ENCODE data around the gene PIRT. TPM values are rescaled to one million over a fixed set of nuclear protein-coding genes. Genes with fewer than 3 reads are reported as not detected.

Gene PIRT
- total RNA-seq, 2 experiments from 2014 or later: not detected

DNA sequence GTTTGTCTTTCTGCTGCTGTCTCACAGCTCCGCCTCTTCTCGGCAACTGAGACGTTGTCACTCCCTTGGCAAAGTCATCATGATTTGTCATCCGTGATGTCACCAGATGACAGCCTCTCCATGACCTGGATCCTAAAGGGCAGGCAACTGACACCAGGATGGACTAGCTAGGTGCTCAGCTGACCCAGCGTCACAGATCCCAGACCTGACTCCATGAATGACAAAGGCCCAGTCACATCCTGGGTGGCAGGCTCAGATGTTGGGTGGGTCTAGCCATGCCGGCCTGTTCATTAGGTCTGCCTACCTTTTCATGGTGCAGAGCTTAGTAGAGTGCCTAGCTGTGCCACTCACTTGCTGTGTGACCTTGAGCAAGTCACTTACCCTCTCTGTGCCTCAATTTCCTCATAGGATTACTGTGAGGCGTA, 30.2 kb downstream of the PIRT start:
- Mint-ChIP-seq H3K36me3 (ENCODE audit: low read depth) (no peaks in the 10 kb centered on the region), H3K27me3 (no peaks in the 10 kb centered on the region), H3K27ac (no peak overlapping the region), H3K4me3 (no peak overlapping the region), H3K4me1 (no peaks in the 10 kb centered on the region), H3K9me3 (no peaks in the 10 kb centered on the region)
- DNase-seq: no peak
- CTCF ChIA-PET: no interaction called here
- POLR2A ChIA-PET: no interaction called here

DNA sequence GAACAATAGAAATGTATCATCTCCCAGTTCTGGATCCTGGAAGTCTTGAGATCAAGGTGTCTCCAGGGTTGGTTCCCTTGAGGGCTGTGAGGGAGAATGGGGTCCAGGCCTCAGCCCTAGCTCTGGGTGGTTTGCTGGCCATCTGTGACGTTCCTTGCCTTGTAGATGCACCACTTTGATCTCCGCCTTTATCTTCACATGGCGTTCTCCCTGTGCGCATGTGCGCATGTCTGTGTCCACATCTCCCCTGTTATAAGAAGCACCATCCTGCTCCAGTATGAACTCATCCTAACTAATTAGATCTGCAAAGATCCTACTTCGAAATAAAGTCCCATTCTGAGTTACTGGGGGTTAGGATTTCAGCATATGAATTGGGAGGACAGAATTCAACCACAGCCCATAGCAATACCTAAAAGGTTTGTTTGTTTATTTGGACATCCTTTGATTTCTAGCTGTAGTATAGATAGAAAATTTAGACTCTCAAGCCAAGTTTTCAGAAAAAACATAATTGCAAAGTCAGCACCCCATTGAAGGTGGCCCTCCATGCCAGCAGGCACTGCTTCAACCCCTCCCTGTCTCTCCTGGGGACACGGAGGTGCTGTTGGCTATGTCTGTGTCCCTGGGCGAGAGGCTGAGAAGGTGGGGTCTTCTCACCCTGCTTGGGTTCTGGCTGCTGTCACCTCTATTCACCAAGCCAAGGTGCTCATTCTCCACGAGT, 31.2 kb downstream of the PIRT start:
- no peak for DNase-seq
- no peaks in the 10 kb centered on the region for H3K4me1 Mint-ChIP-seq
- no peaks in the 10 kb centered on the region for H3K9me3 Mint-ChIP-seq
- H3K4me3 Mint-ChIP-seq: no peak overlapping the region
- H3K36me3 Mint-ChIP-seq (ENCODE audit: low read depth): no peaks in the 10 kb centered on the region
- no peaks in the 10 kb centered on the region for H3K27me3 Mint-ChIP-seq
- POLR2A ChIA-PET: no interaction called here
- no peak overlapping the region for H3K27ac Mint-ChIP-seq
- CTCF ChIA-PET: no interaction called here

DNA sequence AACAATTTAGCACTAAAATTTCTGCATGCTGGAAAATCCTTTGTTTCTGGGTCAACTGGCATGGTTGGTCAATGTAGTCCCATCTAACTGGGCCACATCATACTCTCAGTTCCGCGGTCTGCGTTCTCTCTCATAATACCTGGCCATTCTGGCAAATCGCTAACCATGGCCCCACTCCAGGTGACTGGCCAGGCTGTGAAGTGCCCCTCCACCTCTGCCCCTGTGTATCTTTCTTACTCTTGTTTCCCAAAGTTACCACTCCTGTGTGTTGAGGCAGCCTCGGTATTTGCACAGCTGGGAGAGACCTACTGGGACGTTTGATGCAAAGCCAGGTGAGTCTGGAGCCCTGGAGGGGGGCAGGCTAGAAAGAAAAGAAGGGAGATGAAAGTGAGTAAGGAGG, 32.0 kb downstream of the PIRT start:
- CTCF ChIA-PET: no interaction called here
- H3K9me3 Mint-ChIP-seq: no peaks in the 10 kb centered on the region
- H3K36me3 Mint-ChIP-seq (ENCODE audit: low read depth): no peaks in the 10 kb centered on the region
- no peaks in the 10 kb centered on the region for H3K4me1 Mint-ChIP-seq
- no peak for DNase-seq
- no peaks in the 10 kb centered on the region for H3K27me3 Mint-ChIP-seq
- no peak overlapping the region for H3K4me3 Mint-ChIP-seq
- POLR2A ChIA-PET: no interaction called here
- no peak overlapping the region for H3K27ac Mint-ChIP-seq

DNA sequence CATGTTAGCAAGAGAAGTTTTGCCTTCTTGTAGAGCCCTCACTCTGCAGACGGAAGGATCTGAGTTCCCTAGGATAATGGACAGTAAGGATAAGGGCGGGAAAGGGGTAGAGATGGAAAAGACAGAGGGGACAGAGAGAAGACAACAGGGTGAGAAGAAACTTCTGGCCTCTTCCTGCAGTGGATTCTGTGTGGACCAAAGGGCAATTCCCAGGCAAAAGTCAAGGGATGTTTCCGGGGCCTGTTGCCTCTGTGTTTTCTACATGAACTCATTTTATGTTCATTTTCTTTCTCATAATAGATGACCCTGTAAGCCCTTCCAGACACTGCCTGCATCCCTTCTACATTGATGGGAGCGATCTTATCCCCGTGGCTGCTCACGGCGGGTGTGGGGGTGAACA, 33.3 kb downstream of the PIRT start:
- POLR2A ChIA-PET: no interaction called here
- CTCF ChIA-PET: no interaction called here
- Mint-ChIP-seq H3K36me3 (ENCODE audit: low read depth) (no peaks in the 10 kb centered on the region), H3K9me3 (no peaks in the 10 kb centered on the region), H3K27me3 (no peaks in the 10 kb centered on the region), H3K27ac (no peak overlapping the region), H3K4me3 (no peak overlapping the region), H3K4me1 (no peaks in the 10 kb centered on the region)
- DNase-seq: no peak

DNA sequence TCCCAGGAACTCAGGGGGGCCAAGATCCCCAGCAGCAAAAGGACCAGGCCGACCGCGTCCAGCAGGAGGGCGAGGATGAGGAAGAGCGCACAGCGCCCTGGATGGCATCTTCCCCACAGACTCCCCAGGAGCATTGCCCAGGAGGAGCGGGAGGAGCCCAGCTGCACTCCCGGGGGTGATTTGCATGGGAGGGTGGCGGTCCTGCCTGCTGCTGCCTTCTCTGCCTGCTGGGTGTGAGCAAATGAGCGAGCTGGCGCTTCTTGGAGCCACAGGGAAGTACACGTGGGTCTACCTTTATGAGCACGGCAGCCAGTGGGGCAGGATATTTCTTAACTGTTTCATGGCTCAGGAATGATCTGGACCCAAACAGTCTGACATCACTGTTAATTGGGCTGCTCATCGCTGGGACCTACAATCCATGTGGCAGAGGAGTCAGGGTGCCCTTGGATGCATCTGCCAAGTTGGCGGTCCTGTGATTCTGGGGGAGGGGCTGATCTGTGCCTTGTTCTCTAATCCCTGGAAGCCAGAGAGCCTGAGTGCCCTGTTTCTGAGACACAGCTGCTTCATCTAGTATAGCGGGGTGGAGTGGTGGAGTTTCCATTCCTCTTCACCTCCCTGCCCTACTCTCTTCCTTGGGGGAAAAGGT, 33.9 kb downstream of the PIRT start, which contains the start of gene TMEM238L:
TMEM238L (minus strand) TSS at position 270 of the 646 bp plus-strand sequence; CDS start at position 134, 136 bp downstream.
- no peak for DNase-seq
- Mint-ChIP-seq H3K36me3 (ENCODE audit: low read depth) (no peaks in the 10 kb centered on the region), H3K4me1 (no peaks in the 10 kb centered on the region), H3K27me3 (no peaks in the 10 kb centered on the region), H3K4me3 (no peak within 1 kb of the TSS), H3K9me3 (no peaks in the 10 kb centered on the region), H3K27ac (no peak within 1 kb of the TSS)
- POLR2A ChIA-PET: no interaction called here
- CTCF ChIA-PET: no interaction called here

DNA sequence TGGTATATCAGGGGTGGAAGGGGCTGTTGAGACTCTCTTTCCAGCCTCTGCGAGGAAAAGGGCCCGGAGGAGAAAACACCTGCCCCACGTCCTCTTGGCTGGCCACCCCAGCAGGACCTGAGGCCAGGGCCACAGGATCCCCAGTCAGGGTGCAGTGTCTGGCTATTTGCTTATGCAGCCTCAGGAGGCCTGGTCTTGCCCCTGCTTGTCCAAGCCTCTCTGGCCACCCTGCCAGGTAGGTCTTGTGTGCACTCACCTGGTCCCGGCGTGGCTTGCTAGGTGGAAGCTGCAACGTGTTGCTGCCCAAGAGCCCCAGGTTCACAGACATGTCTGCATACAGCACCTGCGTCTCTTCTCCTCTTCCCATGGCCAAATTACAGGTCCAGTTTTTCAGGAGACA, 34.5 kb downstream of the PIRT start:
- Mint-ChIP-seq H3K4me3 (no peak overlapping the region), H3K4me1 (no peaks in the 10 kb centered on the region), H3K36me3 (ENCODE audit: low read depth) (no peaks in the 10 kb centered on the region), H3K27me3 (no peaks in the 10 kb centered on the region), H3K9me3 (no peaks in the 10 kb centered on the region), H3K27ac (no peak overlapping the region)
- ChIA-PET POLR2A (no interaction called here), CTCF (no interaction called here)
- no peak for DNase-seq

GRCh38 chr17:10802496-10803284, 35.2 kb downstream of the PIRT start:
- CTCF ChIA-PET: no interaction called here
- no peak overlapping the region for H3K27ac Mint-ChIP-seq

DNA sequence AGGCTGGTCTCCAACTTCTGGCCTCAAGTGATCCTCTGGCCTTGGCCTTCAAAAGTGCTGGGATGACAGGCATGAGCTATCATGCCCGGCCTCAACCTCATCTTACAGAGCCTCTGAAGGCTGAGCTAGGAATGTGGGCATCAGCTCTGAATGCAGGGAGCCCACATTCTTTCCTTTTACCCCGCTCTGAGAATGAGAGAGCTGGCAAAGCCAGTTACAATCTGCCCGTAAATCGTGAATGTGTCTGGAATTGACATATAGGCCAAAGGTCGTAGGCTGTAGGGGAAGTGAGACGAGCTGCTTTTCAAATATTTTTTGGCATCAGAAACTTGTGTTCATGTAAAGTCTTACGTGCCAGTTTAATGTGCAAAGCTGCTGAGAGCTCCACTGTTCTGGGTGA, 38.5 kb downstream of the PIRT start:
- no peaks in the 10 kb centered on the region for H3K9me3 Mint-ChIP-seq
- POLR2A ChIA-PET: no interaction called here
- H3K4me3 Mint-ChIP-seq: no peak overlapping the region
- no peaks in the 10 kb centered on the region for H3K36me3 Mint-ChIP-seq (ENCODE audit: low read depth)
- H3K27me3 Mint-ChIP-seq: no peaks in the 10 kb centered on the region
- no peaks in the 10 kb centered on the region for H3K4me1 Mint-ChIP-seq
- H3K27ac Mint-ChIP-seq: no peak overlapping the region
- no peak for DNase-seq
- CTCF ChIA-PET: no interaction called here

More at GRCh38 chr17:10802496-10803284, 35.2 kb downstream of the PIRT start:
- no peaks in the 10 kb centered on the region for H3K36me3 Mint-ChIP-seq (ENCODE audit: low read depth)
- no peaks in the 10 kb centered on the region for H3K9me3 Mint-ChIP-seq
- no peak for DNase-seq
- no peak overlapping the region for H3K4me3 Mint-ChIP-seq
- POLR2A ChIA-PET: no interaction called here
- no peaks in the 10 kb centered on the region for H3K27me3 Mint-ChIP-seq
- no peaks in the 10 kb centered on the region for H3K4me1 Mint-ChIP-seq

DNA sequence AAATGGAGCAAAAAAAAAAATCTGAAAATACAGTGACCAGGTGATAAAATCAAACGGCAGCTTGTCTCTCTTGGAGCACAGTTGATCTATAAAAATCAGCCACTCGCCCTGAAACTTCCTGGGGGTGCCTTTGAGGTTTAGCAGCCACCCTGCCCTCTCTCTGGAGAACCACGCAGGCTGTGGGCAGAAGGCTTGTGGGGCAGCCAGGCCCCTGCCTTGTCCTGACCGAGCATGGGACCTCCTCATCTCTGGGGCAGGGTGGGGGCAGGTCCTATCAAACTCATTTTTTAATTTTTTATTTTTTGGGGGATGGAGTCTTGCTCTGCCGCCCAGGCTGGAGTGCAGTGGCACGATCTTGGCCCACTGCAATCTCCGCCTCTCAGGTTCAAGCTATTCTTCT, 39.0 kb downstream of the PIRT start:
- Mint-ChIP-seq H3K27ac (no peak overlapping the region), H3K9me3 (no peaks in the 10 kb centered on the region), H3K4me3 (no peak overlapping the region), H3K4me1 (no peaks in the 10 kb centered on the region), H3K36me3 (ENCODE audit: low read depth) (no peaks in the 10 kb centered on the region), H3K27me3 (no peaks in the 10 kb centered on the region)
- no peak for DNase-seq
- ChIA-PET CTCF (no interaction called here), POLR2A (no interaction called here)

- no peaks in the 10 kb centered on the region for H3K9me3 Mint-ChIP-seq
- H3K4me1 Mint-ChIP-seq: peaks cover 3% of the 10 kb centered on the region
- H3K27ac Mint-ChIP-seq: no peak overlapping the region
- POLR2A ChIA-PET: no interaction called here
- H3K4me3 Mint-ChIP-seq: no peak overlapping the region
- no peaks in the 10 kb centered on the region for H3K36me3 Mint-ChIP-seq (ENCODE audit: low read depth)
- CTCF ChIA-PET: interaction anchor here (0.6 kb wide), 1 partner anchor 241 kb away, joined by 3 read pairs; no protein-coding TSS in a partner anchor
- DNase-seq: no peak
- H3K27me3 Mint-ChIP-seq: no peaks in the 10 kb centered on the region
These were observed 39.5 kb downstream of the PIRT start for GRCh38 chr17:10798332-10798749.

- Mint-ChIP-seq H3K27ac (no peak overlapping the region), H3K9me3 (no peaks in the 10 kb centered on the region), H3K27me3 (no peaks in the 10 kb centered on the region), H3K4me1 (peaks cover 3% of the 10 kb centered on the region), H3K36me3 (ENCODE audit: low read depth) (no peaks in the 10 kb centered on the region), H3K4me3 (no peak overlapping the region)
- ChIA-PET POLR2A (no interaction called here), CTCF (interaction anchor here (0.6 kb wide), 1 partner anchor 241 kb away, joined by 3 read pairs; no protein-coding TSS in a partner anchor)
- no peak for DNase-seq
These were observed 40.2 kb downstream of the PIRT start for GRCh38 chr17:10797476-10798328.

DNA sequence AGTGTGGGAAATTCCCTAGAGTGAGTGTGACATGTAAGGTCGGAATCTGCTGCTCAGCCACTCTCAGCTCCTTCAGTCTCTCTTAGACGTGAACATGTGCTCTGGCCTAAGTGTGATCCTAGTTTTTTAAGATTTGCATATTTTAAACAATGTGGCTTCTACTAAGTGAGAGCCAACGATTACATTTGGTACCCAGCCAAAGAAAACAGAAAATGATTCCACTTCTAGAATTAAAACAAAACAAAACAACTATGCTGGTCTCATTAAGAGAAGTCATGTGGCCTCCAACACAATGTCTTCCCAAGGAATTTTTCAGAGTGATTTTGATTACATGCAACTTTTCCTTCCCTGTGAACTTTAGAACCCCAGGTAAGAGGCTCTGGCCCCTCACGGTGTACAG, 44.1 kb downstream of the PIRT start:
- ChIA-PET POLR2A (no interaction called here), CTCF (no interaction called here)
- Mint-ChIP-seq H3K4me1 (peaks cover 3% of the 10 kb centered on the region), H3K36me3 (ENCODE audit: low read depth) (no peaks in the 10 kb centered on the region), H3K27me3 (no peaks in the 10 kb centered on the region), H3K9me3 (no peaks in the 10 kb centered on the region), H3K27ac (no peak overlapping the region), H3K4me3 (no peak overlapping the region)
- DNase-seq: no peak

DNA sequence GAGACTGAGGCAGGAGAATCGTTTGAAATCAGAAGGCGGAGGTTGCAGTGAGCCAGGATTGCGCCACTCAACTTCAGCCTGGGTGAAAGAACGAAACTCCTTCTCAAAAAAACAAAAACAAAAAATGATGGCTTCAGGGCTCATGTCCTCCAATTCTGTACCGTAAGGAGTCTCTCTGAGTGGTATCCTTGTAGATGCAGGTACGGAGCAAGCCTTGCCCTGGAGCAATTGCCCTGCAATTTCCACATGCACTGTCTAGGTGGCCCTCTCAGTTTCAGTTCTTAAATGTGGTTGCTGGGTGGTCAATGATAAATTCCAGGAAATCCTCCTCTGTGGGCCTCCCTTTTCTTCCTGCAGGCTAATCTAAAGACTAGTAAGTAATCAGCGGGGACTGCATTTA, 44.6 kb downstream of the PIRT start:
- no peak overlapping the region for H3K4me3 Mint-ChIP-seq
- peaks cover 3% of the 10 kb centered on the region for H3K4me1 Mint-ChIP-seq
- no peak overlapping the region for H3K27ac Mint-ChIP-seq
- no peak for DNase-seq
- no peaks in the 10 kb centered on the region for H3K9me3 Mint-ChIP-seq
- ChIA-PET POLR2A (no interaction called here), CTCF (no interaction called here)
- no peaks in the 10 kb centered on the region for H3K27me3 Mint-ChIP-seq
- H3K36me3 Mint-ChIP-seq (ENCODE audit: low read depth): no peaks in the 10 kb centered on the region
